OCI-LY3 (cell line): ENCODE measurements around the gene FOXK2.

Source experiments
- CTCF ChIP-seq: fragments of 200-600, 300-600 bp; sonication (generic); IDR thresholded peaks from 2 replicates; pipeline ENCODE4 v1.5.1; 2014; ENCODE audit warnings: antibody characterized with exemption, low read length, low read depth
- EZH2phosphoT487 ChIP-seq: fragments of 200-600 bp; shearing (Covaris generic); IDR thresholded peaks from 2 replicates; pipeline ENCODE4 v1.6.1; 2018; ENCODE audit warnings: antibody characterized with exemption, mixed run types, low read depth

- TF ChIP-seq CTCF (no peak), EZH2phosphoT487 (no peak)
Measured at GRCh38 chr17:82601447-82602000, 82.0 kb downstream of the FOXK2 start.
